ENCODE results near the gene DMRT3. TPM values are rescaled to one million over a fixed set of nuclear protein-coding genes. Genes with fewer than 3 reads are reported as not detected.
A peak's percentile ranks its signal among the peaks of the same experiment; 100 is the strongest.

Gene DMRT3
- total and polyA plus RNA-seq, 9 donors: 0.09 to 0.54 (median 0.36) TPM; not detected in 1

DNA sequence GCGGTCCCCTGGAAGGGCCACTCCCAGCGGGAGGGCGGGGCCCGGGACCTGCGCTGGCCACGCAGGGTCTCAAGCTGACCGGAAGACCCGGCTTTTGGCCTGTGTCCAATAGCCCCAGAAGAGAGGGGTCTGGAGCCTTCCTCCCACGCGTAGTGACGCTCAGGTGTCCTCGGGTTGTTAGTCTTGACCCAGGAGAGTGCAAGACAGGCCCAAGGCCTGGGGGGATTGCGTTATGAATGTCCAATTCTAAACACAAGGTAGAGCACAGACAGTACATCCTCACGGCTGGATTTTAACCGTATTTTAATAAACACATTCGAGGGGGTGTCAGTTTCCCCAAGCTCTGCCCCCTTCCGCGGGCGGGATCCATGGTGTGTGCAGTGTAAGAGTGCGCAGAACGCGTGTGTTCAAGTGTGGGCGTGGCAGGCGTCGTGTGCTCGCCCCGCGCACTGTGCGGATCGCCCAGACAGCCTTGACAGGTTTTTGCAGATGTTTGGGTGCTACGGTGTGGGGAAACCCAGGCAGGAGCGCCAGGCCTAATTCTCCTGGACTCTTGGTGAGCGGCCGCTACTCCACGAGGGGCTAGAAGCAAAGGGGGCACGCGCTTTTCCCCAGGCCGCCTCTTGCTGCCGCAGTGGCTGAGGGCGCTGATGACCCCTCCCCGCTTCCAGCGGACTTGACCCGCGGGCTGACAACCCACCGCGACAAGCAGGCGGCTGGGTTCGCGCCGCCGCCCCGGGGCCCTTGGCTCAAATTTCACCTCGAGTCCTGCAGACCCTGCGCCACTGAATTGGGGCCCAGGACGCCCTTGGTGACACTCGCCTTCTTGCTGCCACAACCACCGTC is 6.1 kb upstream of the DMRT3 start:
- DNase-seq: no peak
- H3K4me3 ChIP-seq (ENCODE audit: low read length): no peak overlapping the region

GRCh38 chr9:971901-972500 is 4.5 kb upstream of the DMRT3 start:
- no peaks in the 10 kb centered on the region for H3K36me3 ChIP-seq (ENCODE audit: control insufficient read depth, insufficient read depth, low read length)
- H3K4me1 ChIP-seq (ENCODE audit: control insufficient read depth, insufficient read depth, low read length): peaks cover 42% of the 10 kb centered on the region
- peak overlapping the region; percentile 13 for H3K27ac ChIP-seq (ENCODE audit: low read length)
- 2% methylated on average over 27 of the region's 42 CpGs for WGBS (ENCODE audit: insufficient coverage)
- DNase-seq: peak; percentile 62
- peak overlapping the region; percentile 46 for H3K4me3 ChIP-seq (ENCODE audit: low read length)
- no peaks in the 10 kb centered on the region for H3K9me3 ChIP-seq (replicated peaks; ENCODE audit: control insufficient read depth, low read depth, low read length)
- H3K27me3 ChIP-seq (ENCODE audit: control insufficient read depth, insufficient read depth, low read length): peaks cover 87% of the 10 kb centered on the region

More for the DNA sequence above, 6.1 kb upstream of the DMRT3 start:
- WGBS (ENCODE audit: insufficient coverage): 7% methylated on average over 49 of the region's 57 CpGs
- Histone ChIP-seq H3K9me3 (replicated peaks; ENCODE audit: control insufficient read depth, low read depth, low read length) (no peaks in the 10 kb centered on the region), H3K27ac (ENCODE audit: low read length) (no peak overlapping the region), H3K4me1 (ENCODE audit: control insufficient read depth, insufficient read depth, low read length) (peaks cover 35% of the 10 kb centered on the region), H3K36me3 (ENCODE audit: control insufficient read depth, insufficient read depth, low read length) (no peaks in the 10 kb centered on the region), H3K27me3 (ENCODE audit: control insufficient read depth, insufficient read depth, low read length) (peaks cover 82% of the 10 kb centered on the region)

- Histone ChIP-seq H3K4me3 (ENCODE audit: low read length) (peak overlapping the region; percentile 46), H3K27ac (ENCODE audit: low read length) (no peak overlapping the region), H3K4me1 (ENCODE audit: control insufficient read depth, insufficient read depth, low read length) (peaks cover 45% of the 10 kb centered on the region), H3K36me3 (ENCODE audit: control insufficient read depth, insufficient read depth, low read length) (no peaks in the 10 kb centered on the region), H3K9me3 (replicated peaks; ENCODE audit: control insufficient read depth, low read depth, low read length) (no peaks in the 10 kb centered on the region), H3K27me3 (ENCODE audit: control insufficient read depth, insufficient read depth, low read length) (peaks cover 89% of the 10 kb centered on the region)
- DNase-seq: no peak
- WGBS (ENCODE audit: insufficient coverage): 21% methylated on average over 62 of the region's 68 CpGs
Observed at GRCh38 chr9:972501-973294, 3.8 kb upstream of the DMRT3 start.

GRCh38 chr9:973295-973834 is 3.1 kb upstream of the DMRT3 start:
- WGBS (ENCODE audit: insufficient coverage): 56% methylated on average over 9 of the region's 17 CpGs
- no peak for DNase-seq
- Histone ChIP-seq H3K36me3 (ENCODE audit: control insufficient read depth, insufficient read depth, low read length) (no peaks in the 10 kb centered on the region), H3K27ac (ENCODE audit: low read length) (no peak overlapping the region), H3K9me3 (replicated peaks; ENCODE audit: control insufficient read depth, low read depth, low read length) (no peaks in the 10 kb centered on the region), H3K4me1 (ENCODE audit: control insufficient read depth, insufficient read depth, low read length) (peaks cover 45% of the 10 kb centered on the region), H3K27me3 (ENCODE audit: control insufficient read depth, insufficient read depth, low read length) (peaks cover 92% of the 10 kb centered on the region), H3K4me3 (ENCODE audit: low read length) (no peak overlapping the region)

GRCh38 chr9:974031-974995 is 2.1 kb upstream of the DMRT3 start:
- Histone ChIP-seq H3K27ac (ENCODE audit: low read length) (no peak overlapping the region), H3K4me3 (ENCODE audit: low read length) (no peak overlapping the region), H3K36me3 (ENCODE audit: control insufficient read depth, insufficient read depth, low read length) (no peaks in the 10 kb centered on the region), H3K4me1 (ENCODE audit: control insufficient read depth, insufficient read depth, low read length) (peaks cover 45% of the 10 kb centered on the region), H3K27me3 (ENCODE audit: control insufficient read depth, insufficient read depth, low read length) (peaks cover 98% of the 10 kb centered on the region), H3K9me3 (replicated peaks; ENCODE audit: control insufficient read depth, low read depth, low read length) (no peaks in the 10 kb centered on the region)
- DNase-seq: no peak
- WGBS (ENCODE audit: insufficient coverage): 62% methylated on average over 15 of the region's 29 CpGs

GRCh38 chr9:974996-975739 is 1.3 kb upstream of the DMRT3 start:
- peaks cover 91% of the 10 kb centered on the region for H3K27me3 ChIP-seq (ENCODE audit: control insufficient read depth, insufficient read depth, low read length)
- H3K36me3 ChIP-seq (ENCODE audit: control insufficient read depth, insufficient read depth, low read length): no peaks in the 10 kb centered on the region
- H3K9me3 ChIP-seq (replicated peaks; ENCODE audit: control insufficient read depth, low read depth, low read length): no peaks in the 10 kb centered on the region
- peaks cover 38% of the 10 kb centered on the region for H3K4me1 ChIP-seq (ENCODE audit: control insufficient read depth, insufficient read depth, low read length)
- H3K27ac ChIP-seq (ENCODE audit: low read length): no peak overlapping the region
- no peak for DNase-seq
- no peak overlapping the region for H3K4me3 ChIP-seq (ENCODE audit: low read length)
- 49% methylated on average over 15 of the region's 24 CpGs for WGBS (ENCODE audit: insufficient coverage)

DNA sequence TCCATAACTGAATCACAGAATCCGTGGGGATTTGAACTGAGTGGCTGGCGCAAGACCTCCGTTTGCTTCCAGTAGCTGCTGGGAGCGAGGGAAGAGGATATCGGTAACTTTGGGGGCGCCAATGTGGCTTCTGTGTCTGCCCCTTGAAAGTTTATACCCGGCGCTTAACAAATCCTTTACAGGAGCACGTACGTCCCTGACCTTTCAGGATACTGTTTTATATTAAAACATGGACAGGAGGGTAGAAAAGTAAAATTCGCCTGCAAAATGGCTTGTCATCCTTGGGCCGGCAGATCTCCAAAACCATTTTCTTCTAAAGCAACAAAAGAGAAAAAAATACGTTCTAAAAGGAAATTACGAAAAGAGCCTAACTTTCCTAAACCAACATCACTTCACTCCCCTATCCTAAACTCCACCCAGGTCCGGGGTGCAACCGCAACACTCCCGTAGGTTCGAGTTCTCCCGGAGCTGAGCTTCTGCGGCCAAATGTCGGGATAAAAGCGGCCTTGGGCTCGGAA is 656 bp upstream of the DMRT3 start:
- Histone ChIP-seq H3K4me1 (ENCODE audit: control insufficient read depth, insufficient read depth, low read length) (peaks cover 31% of the 10 kb centered on the region), H3K27me3 (ENCODE audit: control insufficient read depth, insufficient read depth, low read length) (peaks cover 88% of the 10 kb centered on the region), H3K36me3 (ENCODE audit: control insufficient read depth, insufficient read depth, low read length) (no peaks in the 10 kb centered on the region), H3K27ac (ENCODE audit: low read length) (no peak overlapping the region), H3K4me3 (ENCODE audit: low read length) (no peak overlapping the region), H3K9me3 (replicated peaks; ENCODE audit: control insufficient read depth, low read depth, low read length) (no peaks in the 10 kb centered on the region)
- 28% methylated on average over 10 of the region's 23 CpGs for WGBS (ENCODE audit: insufficient coverage)
- no peak for DNase-seq

GRCh38 chr9:976943-977837 is 735 bp downstream of the DMRT3 start:
- 8% methylated on average over 89 of the region's 92 CpGs for WGBS (ENCODE audit: insufficient coverage)
- H3K27me3 ChIP-seq (ENCODE audit: control insufficient read depth, insufficient read depth, low read length): peaks cover 88% of the 10 kb centered on the region
- no peak overlapping the region for H3K27ac ChIP-seq (ENCODE audit: low read length)
- peaks cover 21% of the 10 kb centered on the region for H3K4me1 ChIP-seq (ENCODE audit: control insufficient read depth, insufficient read depth, low read length)
- no peaks in the 10 kb centered on the region for H3K36me3 ChIP-seq (ENCODE audit: control insufficient read depth, insufficient read depth, low read length)
- no peaks in the 10 kb centered on the region for H3K9me3 ChIP-seq (replicated peaks; ENCODE audit: control insufficient read depth, low read depth, low read length)
- no peak for DNase-seq
- peak overlapping the region; percentile 37 for H3K4me3 ChIP-seq (ENCODE audit: low read length)

Data from muscle of leg (tissue), 11 donors.